GDM1 (cell line): ENCODE data around the gene L1TD1.
"Not testable (repeated sequence)": the region's sequence is repeated elsewhere in the genome, so short reads cannot be mapped to it uniquely, and the experiment has no call there.

Experiments
- DNase-seq: peaks from one replicate; lab custom pipeline; 2025; lab: John Stamatoyannopoulos, UW

L1TD1 gene

GRCh38 chr1:62207187-62207586 lies 12.5 kb downstream of the L1TD1 start:
- DNase-seq: no peak

DNA sequence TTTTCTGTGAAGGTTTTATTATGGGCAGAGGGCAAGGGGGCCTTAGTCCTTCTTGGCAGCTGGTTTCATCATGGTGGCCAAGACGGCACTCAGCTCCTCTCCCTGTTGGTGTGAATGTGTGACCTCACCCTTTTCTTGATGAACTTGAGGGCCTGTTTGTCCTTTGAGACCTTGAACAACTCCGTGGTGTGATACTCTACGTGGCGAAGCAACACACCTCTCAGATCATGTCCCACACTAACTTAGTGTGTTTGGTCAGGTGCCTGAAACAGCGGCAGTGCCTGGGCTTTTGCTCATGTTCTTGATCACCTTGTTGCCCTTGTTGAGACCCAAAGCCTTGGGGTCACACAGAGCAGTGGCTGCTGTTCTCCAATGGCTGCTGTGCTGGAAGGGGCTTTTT lies 13.4 kb downstream of the L1TD1 start:
- DNase-seq: no peak

DNA sequence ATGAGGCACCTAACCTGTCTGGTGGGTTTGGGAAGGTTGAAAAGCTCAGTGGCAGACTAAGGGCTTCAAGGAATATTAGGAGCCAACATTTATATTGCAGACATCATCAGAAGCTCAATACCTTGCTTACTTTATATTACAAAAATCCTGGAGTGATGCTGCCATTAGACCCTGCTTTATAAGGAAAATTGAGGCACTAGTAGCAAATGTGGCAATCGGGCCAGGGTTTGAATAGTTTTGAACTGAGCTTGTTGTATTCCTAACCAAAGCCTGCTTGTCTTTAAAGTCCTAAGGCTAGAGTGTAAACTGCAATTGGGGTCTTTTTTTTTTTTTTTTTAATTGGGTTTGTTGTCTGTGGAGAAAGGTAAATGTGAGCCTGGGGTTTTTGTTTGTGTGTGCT lies 14.3 kb downstream of the L1TD1 start:
- DNase-seq: no peak

DNA sequence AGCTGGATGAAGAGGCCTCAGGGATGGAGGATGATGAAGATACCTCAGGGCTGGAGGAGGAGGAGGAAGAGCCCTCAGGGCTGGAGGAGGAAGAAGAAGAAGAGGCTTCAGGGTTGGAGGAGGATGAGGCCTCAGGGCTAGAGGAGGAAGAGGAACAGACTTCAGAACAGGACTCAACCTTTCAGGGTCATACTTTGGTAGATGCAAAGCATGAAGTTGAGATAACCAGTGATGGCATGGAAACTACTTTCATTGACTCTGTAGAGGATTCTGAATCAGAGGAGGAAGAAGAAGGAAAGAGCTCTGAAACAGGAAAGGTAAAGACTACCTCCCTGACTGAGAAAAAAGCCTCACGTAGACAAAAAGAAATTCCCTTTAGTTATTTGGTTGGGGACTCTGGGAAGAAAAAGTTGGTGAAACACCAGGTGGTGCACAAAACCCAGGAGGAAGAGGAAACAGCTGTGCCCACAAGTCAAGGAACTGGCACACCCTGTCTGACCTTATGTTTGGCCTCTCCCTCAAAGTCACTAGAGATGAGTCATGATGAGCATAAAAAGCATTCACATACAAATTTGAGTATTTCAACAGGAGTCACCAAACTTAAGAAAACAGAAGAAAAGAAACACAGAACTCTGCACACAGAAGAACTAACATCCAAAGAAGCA lies 15.4 kb downstream of the L1TD1 start:
- DNase-seq: no peak

- no peak for DNase-seq
These were observed 16.3 kb downstream of the L1TD1 start for GRCh38 chr1:62210960-62211359.

- DNase-seq: no peak
These were observed 17.8 kb downstream of the L1TD1 start for GRCh38 chr1:62212411-62212810.

DNA sequence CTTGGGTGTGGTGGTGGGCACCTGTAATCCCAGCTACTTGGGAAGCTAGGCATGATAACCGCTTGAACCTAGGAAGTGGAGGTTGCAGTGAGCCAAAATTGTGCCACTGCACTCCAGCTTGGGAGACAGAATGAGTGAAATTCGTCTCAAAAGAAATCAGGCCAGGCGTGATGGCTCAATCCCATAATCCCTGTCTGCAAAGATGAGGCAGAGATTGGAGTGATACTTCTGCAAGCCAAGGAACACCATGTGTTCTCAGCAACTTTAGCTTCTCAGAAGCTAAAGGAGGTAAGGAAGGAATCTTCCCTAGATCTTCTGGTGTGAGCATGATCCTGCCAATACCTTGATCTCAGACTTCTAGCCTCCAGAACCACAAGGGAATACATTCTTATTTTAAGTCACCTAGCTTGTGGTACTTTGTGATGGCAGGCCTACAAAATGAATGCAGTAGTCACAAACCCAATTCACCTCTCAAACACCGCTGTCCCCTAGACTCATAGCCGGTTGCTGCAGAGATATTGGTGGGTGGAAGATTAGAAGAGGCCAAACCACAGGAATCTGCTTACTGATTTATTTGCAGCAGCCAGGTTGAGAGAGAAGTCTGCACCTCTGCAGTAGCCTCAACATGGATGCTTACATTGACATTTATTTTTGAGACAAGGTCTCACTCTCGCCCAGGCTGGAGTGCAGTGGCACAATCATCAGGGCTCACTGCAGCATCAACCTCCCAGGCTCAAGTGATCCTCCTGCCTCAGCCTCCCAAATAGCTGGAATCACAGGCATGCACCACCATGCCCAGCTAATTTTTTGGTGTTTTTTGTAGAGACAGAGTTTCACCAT lies 18.6 kb downstream of the L1TD1 start:
- no peak for DNase-seq

DNA sequence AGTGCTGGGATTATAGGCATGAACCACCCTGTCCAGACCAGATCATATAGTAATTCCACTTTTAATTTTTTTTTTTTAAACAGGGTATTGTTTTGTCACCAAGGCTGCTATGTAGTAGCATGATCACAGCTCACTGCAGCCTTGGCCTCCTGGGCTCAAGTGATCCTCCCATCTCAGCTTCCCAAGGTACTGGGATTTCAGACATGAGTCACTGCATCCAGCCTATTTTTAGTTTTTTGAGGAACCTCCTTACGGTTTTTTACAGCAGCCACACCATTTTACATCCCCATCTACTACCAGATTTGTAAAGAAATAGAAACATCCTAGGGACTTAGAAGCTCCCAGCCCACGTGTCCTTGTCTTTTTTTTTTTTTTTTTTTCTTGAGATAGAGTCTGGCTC lies 24.0 kb downstream of the L1TD1 start:
- DNase-seq: no peak

DNA sequence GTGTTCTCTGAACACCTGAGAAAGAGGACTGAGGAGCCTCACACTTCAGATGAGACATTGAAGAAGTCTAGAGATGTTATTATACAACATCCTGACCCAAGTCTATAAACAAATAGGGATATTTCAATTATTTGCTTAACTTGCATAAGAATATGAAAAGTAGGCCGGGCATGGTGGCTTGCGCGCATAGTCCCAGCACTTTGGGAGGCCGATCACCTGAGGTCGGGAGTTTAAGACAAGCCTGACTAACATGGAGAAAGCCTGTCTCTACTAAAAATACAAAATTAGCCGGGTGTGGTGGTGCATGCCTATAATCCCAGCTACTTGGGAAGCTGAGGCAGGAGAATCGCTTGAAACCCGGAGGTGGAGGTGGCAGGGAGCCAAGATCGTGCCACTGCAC lies 25.8 kb downstream of the L1TD1 start:
- not testable (repeated sequence) for DNase-seq

- DNase-seq: no peak
These were observed 26.5 kb downstream of the L1TD1 start for GRCh38 chr1:62221171-62221570.

GRCh38 chr1:62222321-62222720 lies 27.7 kb downstream of the L1TD1 start:
- DNase-seq: no peak

- DNase-seq: no peak
These were observed 29.5 kb downstream of the L1TD1 start for GRCh38 chr1:62224182-62224581.

DNA sequence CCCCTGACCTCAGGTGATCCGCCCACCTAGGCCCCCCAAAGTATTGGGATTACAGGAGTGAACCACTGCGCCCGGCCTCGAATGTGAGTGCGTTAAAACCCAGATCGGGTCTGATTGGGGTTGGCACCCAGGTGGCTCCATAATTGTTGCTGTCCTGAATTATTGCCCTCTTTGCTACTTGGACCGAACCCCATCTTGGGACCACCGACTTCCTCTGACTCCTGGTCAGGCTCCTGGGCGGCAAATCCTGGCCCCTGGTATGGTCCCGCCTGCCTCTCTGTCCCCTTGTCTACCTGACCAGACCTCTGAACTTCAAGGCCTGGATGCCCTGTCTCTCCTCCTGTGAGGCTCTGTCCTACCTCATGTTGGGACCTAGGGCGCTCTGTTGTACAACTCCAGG lies 32.8 kb downstream of the L1TD1 start:
- DNase-seq: no peak

DNA sequence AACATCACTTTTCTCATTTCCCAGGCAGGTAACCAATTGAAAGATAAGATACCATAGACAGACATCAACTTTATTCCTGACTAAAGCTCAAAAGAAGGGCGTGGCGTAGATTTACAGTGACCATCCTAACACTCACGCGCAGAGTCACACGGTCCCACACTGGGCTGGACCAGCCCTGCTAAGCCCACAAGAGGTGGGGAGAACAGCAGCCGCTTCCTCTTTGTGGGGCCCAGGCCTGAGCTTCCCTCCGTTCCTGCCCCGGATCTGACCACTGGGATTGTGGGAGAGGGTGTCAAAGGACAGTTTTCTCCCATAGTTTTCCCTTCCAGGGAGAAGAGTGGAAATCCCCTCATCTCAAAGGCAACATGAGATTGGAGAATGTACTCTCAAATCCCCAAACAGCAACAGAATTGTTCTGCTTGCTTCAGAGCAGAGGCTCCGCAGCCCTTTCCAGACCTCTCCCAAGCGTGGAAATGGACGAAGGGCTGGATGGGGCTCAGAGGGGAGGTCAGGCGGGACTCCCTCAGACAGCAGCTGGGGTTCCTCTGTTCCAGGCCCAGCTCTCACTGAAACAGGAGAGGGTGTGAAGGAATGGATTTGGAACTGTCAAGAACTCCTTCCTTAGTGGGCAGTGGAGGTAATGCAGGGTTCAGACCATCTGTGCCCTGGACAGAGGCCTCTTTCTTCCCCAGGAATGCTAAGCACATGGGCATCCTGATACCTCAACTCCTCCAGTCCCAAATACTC lies 33.7 kb downstream of the L1TD1 start:
- no peak for DNase-seq

GRCh38 chr1:62228883-62229187 lies 34.2 kb downstream of the L1TD1 start:
- DNase-seq: no peak

DNA sequence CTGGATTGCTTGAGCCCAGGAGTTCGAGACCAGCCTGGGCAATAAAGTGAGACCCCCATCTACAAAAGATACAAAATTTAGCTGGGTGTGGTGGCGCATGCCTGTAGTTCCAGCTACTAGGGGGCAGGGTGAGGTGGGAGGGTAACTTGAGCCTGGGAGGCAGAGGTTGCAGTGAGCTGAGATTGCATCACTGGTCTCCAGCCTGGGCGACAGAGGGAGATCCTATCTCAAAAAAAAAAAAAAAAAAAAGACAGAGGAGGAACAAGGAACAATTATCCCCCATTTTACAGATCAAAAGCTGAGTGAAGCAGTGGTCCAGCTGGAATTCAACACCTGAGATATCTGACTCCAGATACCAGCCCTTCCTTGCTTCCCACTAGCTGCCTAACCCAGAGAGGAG lies 34.8 kb downstream of the L1TD1 start:
- no peak for DNase-seq

- DNase-seq: no peak
These were observed 35.3 kb downstream of the L1TD1 start for GRCh38 chr1:62229932-62230331.

DNA sequence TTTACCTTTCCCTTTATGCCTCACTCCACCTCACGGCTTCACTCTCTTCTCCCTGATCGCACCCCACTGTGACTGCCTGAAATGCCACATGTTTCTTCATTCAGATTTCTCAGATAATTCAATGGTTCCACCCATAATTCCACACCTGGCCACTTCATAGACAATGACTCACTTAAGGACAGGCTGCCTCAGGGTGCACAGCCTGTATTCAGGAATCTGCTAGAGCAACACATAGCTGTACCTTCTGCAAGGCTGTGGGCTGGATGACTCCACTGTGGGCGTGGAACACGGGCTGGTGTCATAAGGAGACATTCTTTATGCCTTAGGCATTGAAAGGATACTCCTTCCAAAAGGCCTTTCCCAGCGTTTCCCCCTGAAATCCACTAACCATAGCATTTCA lies 36.1 kb downstream of the L1TD1 start:
- DNase-seq: no peak

- no peak for DNase-seq
These were observed 38.2 kb downstream of the L1TD1 start for GRCh38 chr1:62232871-62233278.

GRCh38 chr1:62233926-62234450 lies 39.3 kb downstream of the L1TD1 start:
- DNase-seq: no peak

GRCh38 chr1:62234688-62235087 lies 40.0 kb downstream of the L1TD1 start:
- DNase-seq: no peak

DNA sequence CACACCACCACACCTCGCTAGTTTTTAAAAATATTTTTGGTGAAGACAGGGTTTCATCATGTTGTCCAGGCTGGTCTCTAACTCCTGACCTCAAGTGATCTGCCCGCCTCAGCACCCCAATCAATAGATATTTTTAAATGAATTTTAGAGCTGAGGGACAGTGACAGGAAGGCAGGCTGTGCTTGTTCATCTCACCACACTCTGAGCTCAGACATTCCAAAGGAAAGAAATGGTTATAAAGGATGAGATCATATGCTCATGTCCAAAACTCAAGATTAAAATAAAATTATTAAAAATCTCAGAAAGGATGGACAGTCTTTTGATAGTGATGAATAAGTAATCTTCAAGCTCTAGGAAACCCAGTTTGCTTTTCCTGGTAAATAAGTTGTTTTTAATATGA lies 40.9 kb downstream of the L1TD1 start:
- no peak for DNase-seq

- no peak for DNase-seq
These were observed 42.7 kb downstream of the L1TD1 start for GRCh38 chr1:62237361-62237760.
